Activated naive CD8-positive, alpha-beta T cell treated with anti-CD3 and anti-CD28 coated beads, Interleukin-2, amount 10 ng/mL, durations not matched to agents 7 days and 5 days (primary cell): ENCODE results near the gene FOXN3. TPM values are rescaled to one million over a fixed set of nuclear protein-coding genes. Genes with fewer than 3 reads are reported as not detected.

Source experiments
- ATAC-seq: fragments of 150-1000 bp; cut with Tn5 transposase; one replicate; pipeline ENCODE4 v1.10.0; 2021; ENCODE audit warnings: low read depth, moderate library complexity
- POLR2A ChIA-PET: fragments of 350-600 bp; sonication (Branson Sonifier 250); formaldehyde crosslinking; loops from one replicate; lab custom pipeline; 2021; ENCODE audit warnings: antibody characterized with exemption; lab: Charles Lee
- DNase-seq: peaks from one replicate; pipeline ENCODE4 v3.0.0; 2021
- H3K27ac Mint-ChIP-seq: one replicate; pipeline ENCODE4 v1.8.0; 2022; ENCODE audit warnings: mild to moderate bottlenecking, mixed read lengths
- H3K27me3 Mint-ChIP-seq: one replicate; pipeline ENCODE4 v1.8.0; 2022; ENCODE audit warnings: mild to moderate bottlenecking, moderate library complexity, mixed read lengths
- H3K36me3 Mint-ChIP-seq: one replicate; pipeline ENCODE4 v1.8.0; 2021; ENCODE audit warnings: mild to moderate bottlenecking, mixed read lengths
- H3K4me1 Mint-ChIP-seq: one replicate; pipeline ENCODE4 v1.8.0; 2021; ENCODE audit warnings: mixed read lengths
- H3K4me3 Mint-ChIP-seq: one replicate; pipeline ENCODE4 v1.8.0; 2022; ENCODE audit warnings: mild to moderate bottlenecking, moderate library complexity, mixed read lengths
- H3K9me3 Mint-ChIP-seq: one replicate; pipeline ENCODE4 v1.8.0; 2021; ENCODE audit warnings: mixed read lengths
- total RNA-seq, 2 experiments: library from RNA; stranded (reverse); gene quantifications; one replicate each; pipeline ENCODE4 v1.2.3, GENCODE V29; 2021

FOXN3 gene
- total RNA-seq, 2 experiments from 2014 or later, result 101 to 102 TPM

DNA sequence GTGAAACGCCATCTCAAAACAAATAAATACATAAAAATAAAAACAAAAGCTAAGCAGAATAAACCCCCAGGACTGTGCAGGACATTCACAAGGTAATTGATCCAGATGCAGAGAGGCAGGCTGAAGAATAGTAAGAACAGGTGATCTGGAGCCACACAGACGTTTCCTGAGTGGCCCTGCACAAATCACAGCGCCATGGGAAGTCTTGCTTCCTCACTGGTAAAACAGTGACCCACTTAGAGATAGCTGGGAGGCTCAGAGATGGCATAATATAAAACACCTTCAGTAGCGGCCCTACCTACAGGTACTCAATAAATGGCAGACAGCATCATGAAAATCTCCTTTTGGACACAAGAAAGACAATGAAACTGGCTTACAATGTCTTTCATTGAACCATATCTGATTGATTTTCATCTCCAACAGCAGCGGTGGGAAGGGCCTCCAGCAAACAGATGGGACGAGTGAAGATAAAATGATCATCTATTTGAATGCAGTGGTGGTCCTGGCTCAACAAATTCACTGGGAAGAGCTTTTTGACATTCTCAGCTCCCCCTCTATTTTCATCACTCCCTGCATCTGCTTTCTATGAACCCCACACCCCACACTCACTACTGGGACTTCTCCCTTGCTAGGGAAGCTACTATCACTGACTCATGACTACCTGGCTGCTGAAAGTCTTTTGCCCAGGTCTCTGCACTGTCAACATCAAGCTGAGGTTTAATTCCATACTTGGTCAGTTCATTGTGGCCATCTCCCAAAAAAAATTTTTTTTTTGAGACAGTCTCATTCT lies 63.9 kb downstream of the FOXN3 start:
- Mint-ChIP-seq H3K9me3 (peaks cover 2% of the 10 kb centered on the region), H3K4me1 (peaks cover 42% of the 10 kb centered on the region), H3K36me3 (peaks cover 34% of the 10 kb centered on the region), H3K27ac (peak overlapping the region; percentile 96), H3K4me3 (no peak overlapping the region), H3K27me3 (no peaks in the 10 kb centered on the region)
- ATAC-seq (no peak), DNase-seq (no peak)
- POLR2A ChIA-PET, result interaction anchor here (0.8 kb wide), 1 partner anchor 15 kb away, joined by 3 read pairs; no protein-coding TSS in a partner anchor

DNA sequence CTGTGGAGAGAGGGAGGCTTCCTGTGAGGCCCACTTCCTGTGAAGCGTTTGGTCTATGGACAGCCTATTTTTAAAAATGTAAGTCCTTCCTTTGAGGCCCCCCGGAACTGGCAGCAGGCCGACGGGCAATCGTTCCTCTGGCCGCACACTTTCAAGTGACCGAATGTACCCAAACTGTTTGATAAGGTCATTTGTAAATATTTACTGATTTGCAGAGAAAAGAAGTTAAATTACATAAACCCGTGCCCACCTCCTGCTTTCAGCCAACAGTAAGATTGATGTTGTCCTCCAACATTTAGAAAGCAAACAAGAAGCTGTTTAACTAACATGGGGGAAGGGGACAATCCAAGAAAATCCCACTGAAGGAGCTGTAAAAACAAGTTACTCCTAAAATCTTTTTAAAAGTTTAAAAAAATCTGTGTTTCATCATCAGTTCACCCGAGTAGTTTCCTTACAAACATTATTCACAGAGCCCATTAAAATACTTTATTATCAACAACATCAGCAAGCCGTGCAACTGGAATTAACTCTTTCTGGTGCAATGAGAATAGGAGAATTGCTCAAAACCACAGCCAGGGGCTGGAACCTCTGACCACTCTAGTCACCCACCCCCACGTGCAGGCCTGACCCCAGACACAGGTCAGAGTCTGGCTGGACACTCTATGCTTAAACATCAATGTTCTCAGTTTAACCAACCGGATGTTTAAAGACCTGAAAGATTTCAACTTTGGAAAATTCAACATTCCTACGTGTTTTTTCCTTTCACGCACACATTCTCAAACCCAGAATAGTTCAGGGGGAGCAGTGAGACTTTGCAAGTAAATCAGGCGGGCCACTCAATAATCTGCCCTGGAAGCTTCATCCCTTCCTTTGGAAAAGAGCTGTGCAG lies 65.3 kb downstream of the FOXN3 start:
- peak overlapping the region; percentile 84 for H3K4me3 Mint-ChIP-seq
- peaks cover 2% of the 10 kb centered on the region for H3K9me3 Mint-ChIP-seq
- peak; percentile 55 for DNase-seq
- H3K4me1 Mint-ChIP-seq, result peaks cover 38% of the 10 kb centered on the region
- no peaks in the 10 kb centered on the region for H3K27me3 Mint-ChIP-seq
- POLR2A ChIA-PET, result interaction anchor here (1.2 kb wide), 1 partner anchor 15 kb away, joined by 4 read pairs; no protein-coding TSS in a partner anchor
- peaks cover 45% of the 10 kb centered on the region for H3K36me3 Mint-ChIP-seq
- peak overlapping the region; percentile 96 for H3K27ac Mint-ChIP-seq
- ATAC-seq, result peak; percentile 86

DNA sequence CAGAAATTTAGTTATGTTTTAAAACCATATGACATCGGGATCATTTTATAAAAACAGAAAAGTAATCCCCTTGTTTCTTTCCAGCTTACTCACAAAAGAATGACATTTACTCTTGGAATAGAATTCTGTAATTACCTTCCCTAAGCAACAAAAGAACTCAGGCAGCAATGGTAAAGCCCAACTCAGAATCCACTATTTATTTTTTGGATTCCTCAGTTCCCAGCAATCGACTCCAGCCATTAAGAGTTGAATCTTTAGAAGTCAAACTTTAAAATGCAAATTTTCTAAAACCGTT lies 65.9 kb downstream of the FOXN3 start:
- no peak for DNase-seq
- no peaks in the 10 kb centered on the region for H3K27me3 Mint-ChIP-seq
- ATAC-seq, result no peak
- H3K27ac Mint-ChIP-seq, result peak overlapping the region; percentile 96
- POLR2A ChIA-PET, result no interaction called here
- peaks cover 6% of the 10 kb centered on the region for H3K9me3 Mint-ChIP-seq
- peak overlapping the region; percentile 84 for H3K4me3 Mint-ChIP-seq
- peaks cover 35% of the 10 kb centered on the region for H3K4me1 Mint-ChIP-seq
- peaks cover 51% of the 10 kb centered on the region for H3K36me3 Mint-ChIP-seq

GRCh38 chr14:89350152-89350551 lies 66.9 kb downstream of the FOXN3 start:
- peak overlapping the region; percentile 8 for H3K4me3 Mint-ChIP-seq
- H3K4me1 Mint-ChIP-seq, result peaks cover 35% of the 10 kb centered on the region
- H3K27me3 Mint-ChIP-seq, result no peaks in the 10 kb centered on the region
- POLR2A ChIA-PET, result no interaction called here
- peaks cover 51% of the 10 kb centered on the region for H3K36me3 Mint-ChIP-seq
- peaks cover 6% of the 10 kb centered on the region for H3K9me3 Mint-ChIP-seq
- no peak for DNase-seq
- no peak for ATAC-seq
- H3K27ac Mint-ChIP-seq, result peak overlapping the region; percentile 75

DNA sequence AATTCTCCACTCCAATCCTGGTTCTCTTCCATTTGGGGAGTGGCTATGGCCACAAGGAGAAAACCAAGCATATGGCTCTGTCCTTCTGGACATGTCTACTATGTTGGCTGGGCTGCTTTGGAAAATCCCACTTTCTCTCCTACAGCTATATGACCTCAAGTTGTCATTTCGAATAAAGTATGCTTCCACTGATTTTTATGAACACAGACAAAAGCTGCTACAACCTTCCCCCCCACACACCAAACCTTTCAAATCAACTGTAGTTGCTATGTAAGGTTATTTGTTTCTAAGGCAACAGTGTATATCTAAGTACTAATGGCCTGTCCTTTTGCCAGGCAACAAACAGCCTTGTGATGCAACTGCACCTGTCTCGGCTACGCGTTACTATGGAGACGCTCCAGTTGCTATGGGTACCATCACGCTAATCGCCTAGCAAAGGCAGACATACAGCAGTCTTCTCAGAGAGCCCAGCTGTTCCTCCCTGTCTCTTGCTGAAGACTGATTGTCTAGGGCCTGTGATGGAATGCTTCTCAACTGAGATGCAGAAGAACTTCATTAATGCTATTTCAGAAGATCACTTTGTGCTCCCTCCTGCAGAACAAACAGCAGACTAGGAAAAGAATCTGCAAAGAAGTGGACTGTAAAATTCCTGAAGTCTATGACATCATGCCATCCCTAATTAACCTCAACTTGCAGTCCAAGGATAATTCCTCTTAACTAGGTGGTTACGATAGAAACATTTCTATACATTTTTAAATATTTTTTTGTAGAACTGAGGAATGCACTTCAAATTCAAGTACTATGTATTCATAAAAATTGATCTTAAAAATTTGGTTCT lies 67.6 kb downstream of the FOXN3 start:
- peak overlapping the region; percentile 48 for H3K27ac Mint-ChIP-seq
- POLR2A ChIA-PET, result interaction anchor here (0.7 kb wide), 1 partner anchor 46 kb away, joined by 3 read pairs; no protein-coding TSS in a partner anchor
- H3K36me3 Mint-ChIP-seq, result peaks cover 57% of the 10 kb centered on the region
- ATAC-seq (no peak), DNase-seq (no peak)
- peaks cover 35% of the 10 kb centered on the region for H3K4me1 Mint-ChIP-seq
- H3K4me3 Mint-ChIP-seq, result no peak overlapping the region
- H3K27me3 Mint-ChIP-seq, result no peaks in the 10 kb centered on the region
- peaks cover 6% of the 10 kb centered on the region for H3K9me3 Mint-ChIP-seq

DNA sequence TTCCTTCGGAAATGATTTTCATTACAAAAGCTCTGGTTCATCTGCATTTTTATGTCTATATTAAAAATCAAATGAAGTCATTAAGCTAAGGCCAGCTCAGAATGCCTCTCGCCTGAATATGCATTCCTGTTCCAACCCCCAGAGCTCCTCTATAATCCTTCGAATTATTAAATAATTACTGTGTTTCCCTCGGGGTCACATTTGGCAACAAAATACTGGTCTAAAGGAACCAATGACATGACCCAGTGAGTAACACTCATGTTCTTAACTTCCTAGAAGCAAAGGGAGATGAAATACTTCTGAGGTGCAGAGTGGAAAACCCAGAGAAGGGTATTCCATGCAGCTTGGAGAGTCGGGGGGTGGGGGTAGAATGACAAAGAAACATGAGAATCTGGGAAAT lies 68.3 kb downstream of the FOXN3 start:
- Mint-ChIP-seq H3K27ac (no peak overlapping the region), H3K36me3 (peaks cover 64% of the 10 kb centered on the region), H3K27me3 (no peaks in the 10 kb centered on the region), H3K4me3 (no peak overlapping the region), H3K9me3 (peaks cover 6% of the 10 kb centered on the region), H3K4me1 (peaks cover 39% of the 10 kb centered on the region)
- DNase-seq, result no peak
- POLR2A ChIA-PET, result interaction anchor here (0.7 kb wide), 1 partner anchor 47 kb away, joined by 3 read pairs; no protein-coding TSS in a partner anchor
- ATAC-seq, result no peak

GRCh38 chr14:89347885-89348284 lies 69.1 kb downstream of the FOXN3 start:
- Mint-ChIP-seq H3K27ac (no peak overlapping the region), H3K4me3 (no peak overlapping the region), H3K27me3 (no peaks in the 10 kb centered on the region), H3K36me3 (peaks cover 66% of the 10 kb centered on the region), H3K4me1 (peaks cover 35% of the 10 kb centered on the region), H3K9me3 (peaks cover 6% of the 10 kb centered on the region)
- DNase-seq (no peak), ATAC-seq (no peak)
- POLR2A ChIA-PET, result no interaction called here

DNA sequence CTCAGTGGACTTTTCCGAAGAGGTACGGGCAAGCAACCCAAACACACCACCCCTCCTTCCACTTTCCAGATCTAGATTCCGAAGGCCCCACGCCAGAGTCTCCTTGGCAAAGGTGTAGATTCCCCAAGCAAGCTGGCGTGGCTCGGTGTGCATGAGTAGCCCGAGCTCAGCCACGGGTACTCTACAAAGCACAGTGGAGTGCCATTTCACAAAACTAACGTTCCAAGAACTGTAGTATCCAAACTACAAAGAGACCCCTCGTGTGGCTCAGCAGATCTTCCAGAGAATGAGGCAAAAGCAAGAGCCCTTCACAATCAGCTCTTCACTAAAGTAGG lies 72.1 kb downstream of the FOXN3 start:
- Mint-ChIP-seq H3K27me3 (no peaks in the 10 kb centered on the region), H3K4me3 (no peak overlapping the region), H3K36me3 (peaks cover 67% of the 10 kb centered on the region), H3K4me1 (peaks cover 13% of the 10 kb centered on the region), H3K27ac (no peak overlapping the region), H3K9me3 (peaks cover 3% of the 10 kb centered on the region)
- POLR2A ChIA-PET, result no interaction called here
- no peak for DNase-seq
- no peak for ATAC-seq

DNA sequence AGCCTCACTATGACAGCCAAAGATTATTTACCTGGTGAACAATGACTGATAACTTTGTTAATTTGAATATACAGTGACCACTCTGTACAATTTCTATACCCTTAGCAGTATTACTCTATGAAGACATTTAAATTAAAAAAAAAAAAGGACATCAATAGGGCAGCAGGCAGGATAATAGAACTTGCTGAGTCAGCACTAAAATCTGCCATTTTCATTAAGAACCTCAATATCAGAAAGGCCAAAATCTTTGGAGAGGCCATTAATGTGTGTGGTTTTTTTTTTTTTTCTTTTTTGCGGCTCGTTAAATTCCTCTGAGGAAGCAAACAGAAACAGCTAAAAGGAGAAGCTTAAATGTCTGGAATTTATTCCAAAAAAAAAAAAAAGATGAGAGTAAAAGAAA lies 73.7 kb downstream of the FOXN3 start:
- Mint-ChIP-seq H3K4me1 (peaks cover 13% of the 10 kb centered on the region), H3K27ac (no peak overlapping the region), H3K9me3 (peaks cover 3% of the 10 kb centered on the region), H3K27me3 (no peaks in the 10 kb centered on the region), H3K4me3 (no peak overlapping the region), H3K36me3 (peaks cover 55% of the 10 kb centered on the region)
- DNase-seq (no peak), ATAC-seq (no peak)
- POLR2A ChIA-PET, result interaction anchor here (0.6 kb wide), 1 partner anchor 612 kb away, joined by 4 read pairs; the partner anchor contains the start of gene TDP1

GRCh38 chr14:89342049-89342448 lies 75.0 kb downstream of the FOXN3 start:
- ATAC-seq, result no peak
- H3K27ac Mint-ChIP-seq, result no peak overlapping the region
- POLR2A ChIA-PET, result no interaction called here

DNA sequence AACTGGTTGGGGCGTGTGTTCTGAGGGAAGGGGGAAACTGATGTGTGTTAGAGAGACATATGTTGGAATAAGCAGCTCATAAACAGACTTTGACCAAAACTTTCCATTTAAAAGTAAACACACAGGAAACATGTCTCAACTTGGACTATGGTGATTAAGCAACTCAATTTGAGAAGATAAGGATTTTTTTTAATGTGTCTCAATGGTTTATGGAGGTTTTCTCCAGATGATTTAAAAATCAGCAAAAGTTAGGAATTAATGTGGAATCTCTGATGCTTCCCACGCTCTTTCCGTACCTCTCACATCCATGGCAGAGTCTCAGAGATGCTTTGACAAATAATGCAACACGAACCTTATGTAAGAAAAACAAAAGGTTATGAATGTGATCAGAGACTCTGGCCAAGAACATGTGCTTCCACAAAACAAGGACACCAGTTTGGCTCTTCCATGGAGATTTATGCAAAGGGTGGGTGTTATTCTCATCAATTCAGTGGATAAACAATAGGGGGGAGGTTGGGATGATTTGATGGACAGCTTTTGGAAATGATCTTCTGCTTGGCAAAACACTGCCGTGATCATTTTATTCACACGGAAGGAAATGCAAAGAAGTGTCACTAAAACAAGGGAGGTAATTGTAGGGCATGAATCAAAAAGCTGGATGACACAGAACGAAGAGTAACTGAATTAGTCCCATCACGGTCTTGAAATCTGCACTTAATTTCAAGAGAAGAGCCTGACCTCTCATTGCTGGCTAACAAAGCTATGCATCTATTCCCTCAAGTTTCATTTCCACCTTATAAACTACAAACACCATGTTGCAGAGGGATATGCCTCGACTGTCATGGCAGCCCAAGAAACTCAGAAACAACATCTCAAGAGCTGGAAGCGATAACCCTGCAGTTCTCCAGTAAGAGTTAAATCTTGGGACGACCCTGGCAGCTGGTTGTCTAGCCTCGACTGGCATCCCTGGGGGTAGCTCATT lies 76.5 kb downstream of the FOXN3 start:
- POLR2A ChIA-PET, result no interaction called here
- peaks cover 17% of the 10 kb centered on the region for H3K4me1 Mint-ChIP-seq
- ATAC-seq, result no peak

More at GRCh38 chr14:89342049-89342448, 75.0 kb downstream of the FOXN3 start:
- Mint-ChIP-seq H3K27me3 (no peaks in the 10 kb centered on the region), H3K4me3 (no peak overlapping the region), H3K4me1 (peaks cover 13% of the 10 kb centered on the region), H3K9me3 (peaks cover 3% of the 10 kb centered on the region), H3K36me3 (peaks cover 42% of the 10 kb centered on the region)
- DNase-seq, result no peak

GRCh38 chr14:89339579-89339978 lies 77.5 kb downstream of the FOXN3 start:
- ATAC-seq (no peak), DNase-seq (no peak)
- Mint-ChIP-seq H3K9me3 (no peaks in the 10 kb centered on the region), H3K4me3 (no peak overlapping the region), H3K4me1 (peaks cover 17% of the 10 kb centered on the region), H3K27ac (no peak overlapping the region), H3K36me3 (peaks cover 28% of the 10 kb centered on the region), H3K27me3 (no peaks in the 10 kb centered on the region)
- POLR2A ChIA-PET, result no interaction called here

More for the DNA sequence above, 76.5 kb downstream of the FOXN3 start:
- Mint-ChIP-seq H3K27ac (no peak overlapping the region), H3K27me3 (no peaks in the 10 kb centered on the region), H3K4me3 (no peak overlapping the region), H3K9me3 (no peaks in the 10 kb centered on the region), H3K36me3 (peaks cover 32% of the 10 kb centered on the region)
- DNase-seq, result no peak
